Activated CD8-positive, alpha-beta memory T cell treated with anti-CD3 and anti-CD28 coated beads, Interleukin-2, amount 50 U/mL, for 1 hour (primary cell): Measurements from ENCODE around the gene PFN1.
"Not testable (repeated sequence)": the region's sequence is repeated elsewhere in the genome, so short reads cannot be mapped to it uniquely, and the experiment has no call there.

Experiments
- DNase-seq: peaks from one replicate; pipeline ENCODE4 v3.0.0-alpha.2; 2020; ENCODE audit errors: extremely low read depth

PFN1 gene

DNA sequence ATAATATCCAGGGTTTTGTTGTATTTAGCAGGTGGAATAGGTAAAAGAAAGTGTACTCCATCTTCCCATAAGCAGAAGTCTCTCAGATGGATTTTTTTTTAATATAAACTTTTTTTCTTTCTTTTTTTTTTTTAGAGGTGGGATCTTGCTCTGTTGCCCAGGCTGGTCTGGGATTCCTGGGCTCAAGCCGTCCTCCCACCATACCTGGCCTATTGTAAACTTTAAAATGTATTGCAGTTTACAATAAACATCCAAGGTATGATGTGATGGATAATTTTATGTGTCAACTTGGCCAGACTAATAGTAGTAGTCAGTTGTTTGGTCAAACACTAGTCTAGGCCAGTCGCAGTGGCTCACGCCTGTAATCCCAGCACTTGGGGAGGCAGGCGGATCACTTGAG is 27.0 kb downstream of the PFN1 start:
- no peak for DNase-seq

DNA sequence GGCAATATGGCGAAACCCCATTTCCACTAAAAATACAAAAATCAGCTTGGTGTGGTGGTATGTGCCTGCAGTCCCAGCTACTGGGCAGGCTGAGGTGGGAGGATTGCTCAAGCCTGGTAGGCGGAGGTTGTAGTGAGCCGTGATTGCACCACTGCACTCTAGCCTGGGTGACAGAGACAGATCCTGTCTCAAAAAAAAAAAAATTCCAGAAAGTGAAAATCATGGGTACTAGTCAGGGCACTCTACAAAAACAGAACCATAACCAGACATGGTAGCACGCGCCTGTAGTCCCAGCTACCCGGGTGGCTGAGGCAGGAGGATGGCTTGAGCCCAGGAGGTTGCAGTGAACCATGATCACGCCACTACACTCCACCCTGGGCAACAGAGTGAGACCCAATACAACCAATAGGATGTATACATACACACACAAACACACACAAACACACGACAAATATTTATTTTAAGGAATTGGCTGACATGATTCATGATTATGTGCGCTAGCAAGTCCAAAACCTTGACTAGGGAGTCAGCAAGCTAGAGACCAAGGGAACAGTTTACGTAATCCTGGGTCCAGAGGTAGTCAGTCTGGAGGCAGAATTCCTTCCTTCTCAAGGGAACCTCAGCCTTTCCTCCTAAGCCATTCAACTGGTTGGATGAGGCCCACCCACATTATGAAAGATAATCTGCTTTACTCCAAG is 27.8 kb downstream of the PFN1 start:
- no peak for DNase-seq

DNA sequence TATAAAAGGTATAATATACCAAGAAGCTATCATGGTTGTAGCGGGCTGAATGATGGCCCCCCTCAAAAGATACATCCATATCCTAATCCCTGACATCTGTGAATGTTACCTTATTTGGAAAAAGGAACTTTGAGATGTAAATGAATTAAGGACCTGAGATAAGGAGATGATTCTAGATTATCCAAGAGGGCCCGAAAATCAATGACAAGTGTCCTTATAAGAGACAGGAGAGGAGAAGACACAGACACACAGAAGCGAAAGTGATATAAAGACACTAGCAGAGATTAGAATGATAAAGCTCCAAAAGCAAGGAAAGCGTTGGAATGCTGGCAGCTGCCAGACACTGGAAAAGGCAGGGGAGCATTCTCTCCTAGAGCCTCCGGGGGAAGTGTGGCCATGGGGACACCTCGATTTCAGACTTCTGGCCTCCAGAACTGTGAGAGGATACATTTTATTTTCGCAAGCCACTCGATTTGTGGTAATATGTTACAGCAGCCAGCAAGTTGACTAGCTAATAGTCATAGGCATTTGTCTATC is 28.8 kb downstream of the PFN1 start:
- no peak for DNase-seq

DNA sequence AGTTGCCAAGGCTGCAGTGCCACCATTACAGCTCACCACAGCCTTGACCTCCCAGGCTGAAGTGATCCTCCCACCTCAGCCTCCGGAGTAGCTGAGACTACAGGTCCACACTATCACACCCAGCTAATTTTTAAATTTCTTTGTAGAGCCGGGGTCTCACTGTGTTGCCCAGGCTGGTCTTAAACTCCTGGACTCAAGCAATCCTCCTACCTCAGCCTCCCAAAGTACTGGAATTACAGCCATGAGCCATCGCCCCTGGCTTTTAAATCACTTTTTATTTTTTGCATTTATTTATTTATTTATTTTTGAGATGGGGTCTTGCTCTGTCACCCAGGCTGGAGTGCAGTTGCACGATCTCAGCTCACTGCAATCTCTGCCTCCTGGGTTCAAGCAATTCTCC is 33.8 kb downstream of the PFN1 start:
- not testable (repeated sequence) for DNase-seq

DNA sequence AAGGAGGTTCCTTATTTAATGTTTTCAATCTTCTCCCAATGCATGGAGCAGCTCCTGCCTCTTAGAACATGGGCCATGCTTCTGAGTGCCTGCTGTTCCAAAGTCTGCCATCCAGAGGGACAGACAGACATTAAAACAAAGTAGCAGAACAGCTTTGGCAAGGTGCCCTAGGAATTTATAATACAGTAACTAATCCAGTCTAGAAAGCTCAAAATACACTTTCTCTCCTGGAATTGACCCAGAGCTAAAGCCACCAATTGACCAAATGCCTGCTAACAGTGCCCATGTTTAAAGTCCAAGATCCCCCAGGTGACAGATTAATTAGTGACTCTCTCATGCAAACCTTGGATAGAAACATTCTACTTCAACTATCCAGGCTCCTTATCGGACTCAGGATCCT is 34.3 kb downstream of the PFN1 start:
- no peak for DNase-seq

DNA sequence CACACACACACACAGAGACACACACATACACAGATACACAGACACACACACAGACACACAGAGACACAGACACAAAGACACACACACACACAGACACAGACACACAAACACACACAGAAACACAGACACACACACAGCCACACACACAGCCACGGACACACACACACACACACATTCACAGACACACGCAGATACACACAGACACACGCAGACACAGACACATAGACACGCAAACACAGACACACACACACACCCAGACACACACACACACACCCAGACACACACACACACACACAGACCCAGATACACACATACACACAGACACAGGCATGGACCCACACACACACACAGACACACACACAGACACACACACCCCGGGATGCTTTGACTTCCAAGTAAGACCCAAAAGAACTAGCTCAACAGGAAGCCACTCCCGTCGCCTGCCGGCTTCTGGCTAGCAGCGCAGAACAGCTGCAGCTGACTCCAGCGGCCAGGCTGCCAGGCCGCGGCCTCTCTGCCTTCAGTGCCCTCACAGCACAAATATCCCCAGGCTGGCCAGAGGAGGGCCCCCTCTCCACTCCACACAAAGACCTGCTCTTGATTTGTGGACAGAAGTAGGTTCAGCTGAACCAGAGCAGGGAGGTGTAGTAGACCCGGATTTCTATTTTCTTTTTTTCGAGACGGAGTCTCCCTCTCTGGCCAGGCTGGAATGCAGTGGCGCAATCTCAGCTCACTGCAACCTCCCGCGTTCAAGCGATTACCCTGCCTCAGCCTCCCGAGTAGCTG is 39.4 kb downstream of the PFN1 start:
- DNase-seq, result no peak

DNA sequence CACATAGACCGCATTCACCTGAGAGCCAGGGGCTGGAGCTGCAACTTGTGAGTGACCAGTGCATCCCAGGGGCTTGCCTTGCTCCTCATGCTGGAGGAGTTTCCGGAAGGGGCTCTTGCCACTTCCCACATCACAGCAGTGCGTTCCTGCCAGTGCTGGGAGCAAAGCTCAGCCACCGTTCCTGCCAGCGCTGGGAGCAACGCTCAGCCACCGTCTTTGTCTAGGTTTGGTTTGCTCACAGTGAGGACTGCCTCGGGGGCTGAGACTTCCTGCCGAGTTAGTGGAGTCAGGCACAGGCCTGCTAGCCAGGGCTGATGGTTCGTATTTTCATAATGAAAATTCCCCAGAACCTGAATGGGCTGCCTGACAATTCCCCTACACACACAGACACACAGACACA is 40.0 kb downstream of the PFN1 start:
- no peak for DNase-seq

DNA sequence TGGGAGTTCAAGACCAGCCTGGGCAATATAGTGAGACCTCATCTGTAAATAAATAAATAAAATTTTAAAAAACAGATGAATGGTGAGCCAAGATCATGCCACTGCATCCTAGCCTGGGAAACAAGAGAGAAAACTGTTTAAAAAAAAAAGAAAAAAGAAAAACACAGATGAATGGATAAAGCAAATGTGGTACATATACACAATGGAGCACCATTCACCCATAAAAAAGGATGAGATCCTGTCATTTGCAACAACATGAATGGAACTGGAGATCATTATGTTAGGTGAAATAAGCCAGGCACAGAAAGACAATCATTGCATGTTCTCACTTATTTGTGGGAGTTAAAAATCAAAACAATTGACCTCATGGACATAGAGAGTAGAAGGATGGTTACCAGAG is 41.7 kb downstream of the PFN1 start:
- not testable (repeated sequence) for DNase-seq

DNA sequence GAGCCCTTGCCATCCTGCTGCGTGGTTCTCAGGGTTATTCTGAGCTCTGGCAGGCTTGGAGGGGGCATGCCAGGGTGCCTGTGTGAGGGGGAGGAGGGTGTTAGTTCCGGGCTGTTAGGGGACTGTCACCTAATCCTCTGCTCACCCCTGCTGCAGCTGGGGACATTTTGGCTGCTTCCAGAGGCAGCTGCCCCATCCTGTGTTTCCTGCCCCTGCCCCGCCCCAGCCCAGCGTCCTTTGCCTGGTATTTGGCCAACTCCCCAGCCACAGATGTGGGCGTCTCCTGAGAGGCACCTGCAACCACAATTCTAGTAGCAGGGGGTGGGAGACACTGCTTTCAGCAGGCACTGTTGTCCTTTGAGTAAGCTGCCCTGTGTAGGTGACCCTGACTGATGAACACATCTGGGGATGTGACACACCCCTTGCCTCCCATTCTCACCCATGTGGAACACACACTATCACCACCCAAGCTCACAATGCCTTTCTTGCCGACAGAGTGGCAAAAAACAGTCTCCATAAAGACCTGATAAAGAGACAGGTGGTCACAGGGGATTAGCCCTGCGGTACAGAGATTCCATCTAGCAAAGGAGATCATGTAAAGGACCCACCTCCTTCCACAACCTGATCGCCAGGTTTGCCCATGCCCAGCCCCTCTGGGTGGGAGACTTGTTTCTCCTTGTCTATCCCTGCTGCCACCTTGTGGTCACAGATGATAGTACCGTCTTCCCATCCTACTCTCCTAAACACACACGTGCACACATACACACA is 45.1 kb downstream of the PFN1 start, which contains the start of gene CHRNE:
Gene CHRNE, minus strand, starts transcription at position 48 of the 768 bp plus-strand sequence. Its CDS starts 35 bp downstream, at position 13.
- DNase-seq, result no peak

DNA sequence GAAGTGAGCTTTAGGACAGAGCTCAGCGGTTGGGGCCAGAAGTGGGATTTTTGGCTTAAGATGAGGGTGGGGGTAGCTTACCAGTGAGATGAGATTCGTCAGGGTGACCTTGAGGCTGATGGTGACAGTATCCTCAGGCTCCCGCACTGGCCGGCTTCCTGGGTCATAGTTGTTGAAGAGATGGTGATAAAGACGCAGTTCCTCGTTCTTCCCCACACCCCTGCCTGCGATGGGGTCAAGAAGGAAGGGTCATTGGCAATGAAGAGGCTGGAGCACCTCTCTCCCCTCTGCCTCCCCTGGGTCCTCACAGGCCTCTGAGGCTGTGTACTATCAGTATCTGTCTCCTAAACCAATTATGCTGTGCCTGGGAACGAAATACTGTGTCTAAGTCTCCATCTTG is 45.8 kb downstream of the PFN1 start:
- DNase-seq, result no peak

DNA sequence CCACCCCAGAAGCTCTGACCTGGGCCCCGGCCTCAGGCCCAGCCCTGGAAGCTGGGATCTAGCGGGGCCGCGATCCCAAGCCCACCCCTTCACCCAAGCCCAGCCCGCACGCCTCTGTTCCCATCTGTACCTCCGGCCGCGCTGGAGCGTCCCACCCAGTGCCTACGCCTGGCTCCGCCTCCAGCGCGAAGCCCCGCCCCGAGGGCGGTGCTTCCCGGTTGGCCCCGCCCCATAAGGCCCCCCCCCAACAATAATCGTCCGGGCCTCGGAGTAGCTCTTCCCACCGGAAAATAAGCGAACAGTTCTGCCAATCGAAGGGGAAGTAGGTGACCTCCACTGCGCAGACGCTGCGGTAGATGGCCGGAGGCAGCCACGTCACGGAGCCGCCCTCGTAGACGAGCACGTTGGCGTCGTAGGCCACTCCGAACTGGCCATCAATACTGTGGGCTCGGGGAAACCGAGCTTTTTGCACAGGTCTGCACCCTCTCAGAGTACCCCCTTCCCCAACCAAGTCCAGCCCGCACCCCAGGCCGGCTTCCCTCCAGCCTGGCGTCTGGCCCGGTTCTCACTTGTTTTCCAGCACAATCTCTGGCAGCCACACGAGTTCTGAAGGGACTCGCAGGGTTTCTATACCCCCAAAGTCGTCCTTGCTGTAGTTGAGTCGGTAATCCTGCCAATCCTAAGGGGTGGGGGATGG is 46.5 kb downstream of the PFN1 start:
- no peak for DNase-seq

DNA sequence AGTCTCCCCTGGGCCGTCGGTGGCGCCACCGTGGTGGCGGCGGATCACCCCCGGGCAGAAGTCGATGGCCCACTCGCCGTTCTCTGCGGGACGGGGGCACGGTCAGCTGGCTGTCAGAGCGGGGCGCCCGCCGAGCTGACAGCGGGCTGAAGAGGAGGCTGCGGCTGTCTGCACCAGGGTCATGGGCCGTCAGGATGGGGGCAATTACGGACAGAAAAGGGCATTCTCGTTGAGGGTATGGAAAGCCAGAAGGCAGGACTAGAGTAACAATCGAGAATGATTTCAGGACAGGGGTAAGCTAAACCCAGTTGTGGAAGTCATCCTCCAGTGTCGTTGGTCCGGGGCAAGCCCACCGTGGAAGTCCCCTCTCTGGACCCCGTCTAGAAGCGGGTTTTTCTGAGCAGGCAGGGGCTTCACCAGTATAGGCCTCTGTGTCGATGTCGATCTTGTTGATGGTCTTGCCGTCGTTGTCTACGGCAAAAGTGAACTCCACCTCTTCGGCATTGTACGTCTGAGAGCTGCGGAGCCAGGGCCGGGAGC is 47.2 kb downstream of the PFN1 start:
- no peak for DNase-seq

DNA sequence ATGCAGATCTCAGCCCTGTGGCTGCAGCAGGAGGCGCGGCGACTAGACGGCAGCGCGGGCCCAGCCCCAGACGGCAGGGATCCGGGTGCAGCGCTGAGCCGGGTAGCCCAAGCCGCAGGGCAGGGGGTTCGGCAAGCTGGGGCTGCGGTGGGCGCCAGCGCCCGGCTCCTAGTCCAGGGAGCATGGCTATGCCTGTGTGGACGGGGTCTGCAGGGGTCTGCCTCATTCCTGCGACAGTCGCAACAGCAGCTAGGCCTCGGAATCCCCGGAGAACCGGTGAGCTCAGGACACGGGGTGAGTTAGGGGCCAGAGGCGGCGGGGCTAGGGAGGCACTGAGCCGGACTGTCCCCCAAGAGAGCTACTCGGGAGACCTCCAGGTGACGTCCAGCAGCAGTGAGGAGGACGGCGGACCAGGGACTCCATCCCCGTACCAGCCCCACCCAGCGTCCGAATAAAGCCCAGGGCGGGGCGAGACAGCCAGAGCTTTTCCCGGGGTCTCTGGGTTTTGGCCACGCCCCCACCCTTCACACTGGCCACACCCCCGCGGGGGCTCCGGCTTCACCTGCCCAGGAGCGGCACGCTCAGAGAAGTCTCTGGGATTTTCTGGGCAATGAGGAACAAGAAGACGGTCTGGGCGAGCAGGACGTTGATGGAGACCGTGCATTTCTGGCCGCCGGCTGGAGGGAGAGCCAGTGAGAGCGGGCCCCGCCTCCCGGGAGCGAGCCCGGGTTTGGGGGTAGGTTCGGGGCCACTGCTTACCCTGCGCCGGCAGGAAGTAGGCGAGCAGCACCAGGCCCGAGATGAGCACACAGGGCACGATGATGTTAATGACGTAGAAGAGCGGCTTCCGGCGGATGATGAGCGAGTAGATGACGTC is 47.9 kb downstream of the PFN1 start:
- DNase-seq, result no peak

DNA sequence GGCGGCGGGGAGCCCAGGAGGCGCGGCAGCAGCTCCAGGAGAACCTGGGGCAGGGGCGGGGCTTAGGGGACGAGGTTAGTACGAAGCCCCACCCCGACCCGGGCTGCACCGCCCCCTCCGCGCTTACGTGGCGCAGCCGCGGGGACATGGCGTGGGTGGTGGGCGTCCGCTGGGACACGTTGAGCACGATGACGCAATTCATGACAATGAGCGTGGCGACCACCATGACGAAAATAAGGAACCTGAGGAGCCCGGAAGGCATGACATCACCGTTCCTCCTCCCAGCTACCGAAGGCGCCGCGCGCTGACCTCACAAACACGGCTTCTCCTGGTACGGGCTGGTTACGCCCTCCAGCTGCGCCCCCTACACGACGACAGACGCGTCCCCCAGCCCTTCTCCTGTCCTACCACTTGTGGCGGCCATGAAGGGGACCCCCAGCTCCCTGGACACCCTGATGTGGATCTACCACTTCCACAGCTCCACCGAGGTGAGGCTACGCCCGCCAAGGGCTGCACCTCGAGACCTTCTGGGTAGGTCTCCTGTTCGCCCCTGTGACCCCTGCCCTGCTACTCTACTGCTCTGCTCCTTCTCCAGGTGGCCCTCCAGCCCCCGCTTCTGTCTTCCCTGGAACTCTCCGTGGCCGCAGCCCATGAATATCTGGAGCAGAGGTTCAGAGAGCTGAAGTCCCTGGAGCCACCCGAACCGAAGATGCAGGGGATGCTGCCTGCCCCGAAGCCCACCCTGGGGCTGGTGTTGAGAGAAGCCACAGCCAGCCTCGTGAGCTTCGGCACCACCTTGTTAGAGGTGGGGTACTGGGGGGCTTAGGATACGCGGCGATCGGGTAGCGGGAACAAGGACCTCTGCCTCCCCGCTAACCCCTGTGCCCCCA is 48.7 kb downstream of the PFN1 start, which contains the start of gene C17orf107:
Gene C17orf107, plus strand, starts transcription at position 196 of the 890 bp plus-strand sequence. Its CDS starts 227 bp downstream, at position 423.
- DNase-seq, result peak; percentile 92

DNA sequence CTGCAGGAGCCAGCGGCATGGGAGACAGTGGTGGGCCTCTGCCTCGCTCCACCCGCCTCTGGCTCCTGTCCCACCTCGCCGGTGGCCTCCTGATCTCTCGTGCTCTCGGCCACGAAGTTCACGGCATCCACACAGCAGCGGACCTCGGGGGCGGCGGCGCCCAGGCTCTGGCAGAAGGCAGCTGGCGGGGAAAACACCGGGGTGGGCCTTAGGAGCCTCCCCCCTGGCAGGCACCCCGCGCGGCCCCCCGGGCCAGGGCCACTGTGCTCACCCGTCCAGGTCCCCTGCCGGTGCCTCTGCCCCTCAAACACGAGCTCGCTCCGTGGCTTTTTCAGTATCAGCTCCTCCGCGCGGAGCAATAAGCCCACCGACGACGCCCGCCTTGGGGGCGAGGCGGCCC is 49.4 kb downstream of the PFN1 start:
- no peak for DNase-seq

DNA sequence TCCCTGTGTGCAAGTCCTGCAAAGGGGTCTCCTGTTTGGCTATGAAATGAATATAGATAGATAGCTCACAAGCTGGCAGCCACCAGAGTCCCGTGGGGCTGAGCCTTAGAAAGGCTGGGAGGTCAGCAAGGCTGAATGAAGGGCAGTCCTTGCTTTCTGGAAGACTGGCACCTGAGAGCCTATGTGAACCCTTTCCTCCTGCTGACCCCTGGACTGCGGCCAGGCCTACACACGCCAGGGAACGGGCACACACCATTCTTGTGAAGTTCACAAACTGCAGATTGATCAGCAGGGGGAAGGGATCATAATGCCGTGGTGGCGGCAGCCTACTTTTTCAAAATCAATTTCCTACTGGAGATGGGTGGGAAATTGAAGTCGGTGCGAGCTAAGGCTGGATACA is 50.0 kb downstream of the PFN1 start:
- DNase-seq, result no peak

DNA sequence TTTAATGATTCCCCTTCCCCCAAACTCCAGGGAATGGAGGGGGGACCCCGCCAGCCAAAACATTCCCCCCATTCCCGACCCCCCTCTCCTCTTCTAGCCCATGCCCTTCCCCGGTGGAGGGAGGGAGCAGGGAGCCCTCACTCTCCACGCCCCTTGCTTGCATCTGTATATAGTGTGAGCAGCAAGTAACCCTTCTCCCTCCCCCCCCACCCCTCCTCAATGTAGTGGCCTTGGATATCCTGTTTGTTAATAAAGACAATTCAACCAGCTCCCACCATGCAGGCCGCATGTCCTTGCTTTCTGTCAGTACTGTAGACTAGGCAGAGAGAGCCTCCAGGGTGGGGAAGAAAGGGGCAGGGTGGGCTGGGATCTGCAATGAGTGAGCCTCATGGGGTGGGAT is 50.5 kb downstream of the PFN1 start:
- no peak for DNase-seq

DNA sequence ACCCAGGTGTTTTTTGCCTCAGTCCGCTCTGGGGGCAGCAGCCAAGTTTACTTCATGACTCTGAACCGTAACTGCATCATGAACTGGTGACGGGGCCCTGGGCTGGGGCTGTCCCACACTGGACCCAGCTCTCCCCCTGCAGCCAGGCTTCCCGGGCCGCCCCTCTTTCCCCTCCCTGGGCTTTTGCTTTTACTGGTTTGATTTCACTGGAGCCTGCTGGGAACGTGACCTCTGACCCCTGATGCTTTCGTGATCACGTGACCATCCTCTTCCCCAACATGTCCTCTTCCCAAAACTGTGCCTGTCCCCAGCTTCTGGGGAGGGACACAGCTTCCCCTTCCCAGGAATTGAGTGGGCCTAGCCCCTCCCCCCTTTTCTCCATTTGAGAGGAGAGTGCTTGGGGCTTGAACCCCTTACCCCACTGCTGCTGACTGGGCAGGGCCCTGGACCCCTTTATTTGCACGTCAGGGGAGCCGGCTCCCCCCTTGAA is 51.1 kb downstream of the PFN1 start:
- DNase-seq, result no peak
